PC-3 (cell line): ENCODE data around the gene SERPINA4. TPM values are rescaled to one million over a fixed set of nuclear protein-coding genes. Genes with fewer than 3 reads are reported as not detected.

Experiments used
- ATAC-seq: fragments of 200-7000 bp; cut with Tn5 transposase; 2 replicates; pipeline ENCODE4 v1.9.1; 2020; ENCODE audit warnings: mild to moderate bottlenecking, moderate library complexity
- BruUV-seq: library from RNA; stranded (reverse); fragments of 400-500 nt; replicated peaks from 2 replicates; lab custom pipeline; 2021; lab: Mats Ljungman, UMichigan
- CTCF ChIA-PET: fragments of 300-600 bp; sonication (Branson Sonifier 250); formaldehyde crosslinking; loops from one replicate; lab custom pipeline; 2022; ENCODE audit warnings: antibody characterized with exemption; lab: Charles Lee
- POLR2A ChIA-PET: fragments of 300-600 bp; sonication (Branson Sonifier 250); formaldehyde crosslinking; loops from one replicate; lab custom pipeline; 2022; ENCODE audit warnings: antibody characterized with exemption; ENCODE audit not compliant: unreplicated experiment; lab: Charles Lee
- DNase-seq: peaks from one replicate; pipeline ENCODE4 v3.0.0-alpha.2; 2015
- H2AFZ ChIP-seq: fragments of 300-600 bp; sonication (generic); 2 replicates; pipeline ENCODE4 v1.6.0; 2016; ENCODE audit warnings: antibody characterized with exemption, low read length
- H3F3A ChIP-seq: fragments of 300-600 bp; sonication (generic); one replicate; pipeline ENCODE4 v1.6.0; 2017; ENCODE audit warnings: antibody characterized with exemption, low read length, control low read depth, mild to moderate bottlenecking; ENCODE audit not compliant: unreplicated experiment
- H3K27ac ChIP-seq: fragments of 300-600 bp; sonication (generic); 2 replicates; pipeline ENCODE4 v1.5.1; 2016; ENCODE audit warnings: mild to moderate bottlenecking, low read length
- H3K27me3 ChIP-seq: fragments of 300-600 bp; sonication (generic); 2 replicates; pipeline ENCODE4 v1.6.1; 2016; ENCODE audit warnings: low read length, mixed read lengths
- H3K36me3 ChIP-seq: fragments of 300-600 bp; sonication (generic); 2 replicates; pipeline ENCODE4 v1.6.1; 2016; ENCODE audit warnings: low read depth, mixed run types, low read length, mixed read lengths
- H3K4me1 ChIP-seq: fragments of 300-600 bp; sonication (generic); 2 replicates; pipeline ENCODE4 v1.5.1; 2016; ENCODE audit warnings: low read length; ENCODE audit not compliant: insufficient read depth
- H3K4me2 ChIP-seq: fragments of 300-600 bp; sonication (generic); 2 replicates; pipeline ENCODE4 v1.6.0; 2016; ENCODE audit warnings: low read length
- H3K4me3 ChIP-seq: fragments of 300-600 bp; sonication (generic); 2 replicates; pipeline ENCODE4 v1.5.1; 2016; ENCODE audit warnings: mild to moderate bottlenecking, low read length, mixed read lengths
- H3K79me2 ChIP-seq: fragments of 300-600 bp; sonication (generic); 2 replicates; pipeline ENCODE4 v1.6.1; 2017; ENCODE audit warnings: low read length, mixed read lengths
- H3K9ac ChIP-seq: fragments of 300-600 bp; sonication (generic); 2 replicates; pipeline ENCODE4 v1.6.0; 2016; ENCODE audit warnings: mild to moderate bottlenecking, low read length
- H3K9me2 ChIP-seq: fragments of 300-600 bp; sonication (generic); replicated peaks from 2 replicates; pipeline ENCODE4 v1.6.1; 2016; ENCODE audit warnings: mixed run types, low read length, mixed read lengths
- H3K9me3 ChIP-seq: fragments of 300-600 bp; sonication (generic); 2 replicates; pipeline ENCODE4 v1.6.1; 2016; ENCODE audit warnings: low read length, mixed read lengths
- H4K20me1 ChIP-seq: fragments of 300-600 bp; sonication (generic); 2 replicates; pipeline ENCODE4 v1.6.1; 2016; ENCODE audit warnings: low read length, mixed read lengths
- EZH2 ChIP-seq: fragments of 300-600 bp; sonication (generic); IDR thresholded peaks from one replicate; pipeline ENCODE4 v1.6.1; 2017; ENCODE audit warnings: antibody characterized with exemption, mild to moderate bottlenecking, low read length; ENCODE audit not compliant: unreplicated experiment
- EZH2phosphoT487 ChIP-seq: fragments of 300-600 bp; sonication (generic); IDR thresholded peaks from 2 replicates; pipeline ENCODE4 v1.6.1; 2018; ENCODE audit warnings: mild to moderate bottlenecking, antibody characterized with exemption, low read length, borderline replicate concordance
- intact Hi-C: fragments of 100-400 bp; cut with micrococcal nuclease; formaldehyde crosslinking; loops from 2 replicates; pipeline ENCODE4 v1.9.0; 2023
- total RNA-seq: library from RNA; depleted of rRNA; stranded (reverse); fragments of >200 nt; gene quantifications from 2 replicates; pipeline ENCODE4 v1.2.3, GENCODE V29; 2014; rRNA removed
- TF ChIP-seq, protein P1 (sequence below): fragments of 300-600 bp; sonication (generic); conservative IDR thresholded peaks from 2 replicates; pipeline ENCODE4 v1.5.1; 2017; ENCODE audit warnings: antibody characterized with exemption, low read depth, mild to moderate bottlenecking, low read length

SERPINA4 gene
- total RNA-seq, 1 experiment from 2014 or later, result not detected

- DNase-seq (no peak), ATAC-seq (no peak)
- H3K4me3 ChIP-seq, result no peak overlapping the region
- H4K20me1 ChIP-seq, result no peaks in the 10 kb centered on the region
- H3K9me2 ChIP-seq, result no peaks in the 10 kb centered on the region
- ChIA-PET CTCF (no interaction called here), POLR2A (no interaction called here)
- H3K4me1 ChIP-seq, result no peaks in the 10 kb centered on the region
- no peaks in the 10 kb centered on the region for H3F3A ChIP-seq
- no peak overlapping the region for H2AFZ ChIP-seq
- TF ChIP-seq EZH2 (no peak), EZH2phosphoT487 (no peak)
- TF ChIP-seq, protein P1, sequence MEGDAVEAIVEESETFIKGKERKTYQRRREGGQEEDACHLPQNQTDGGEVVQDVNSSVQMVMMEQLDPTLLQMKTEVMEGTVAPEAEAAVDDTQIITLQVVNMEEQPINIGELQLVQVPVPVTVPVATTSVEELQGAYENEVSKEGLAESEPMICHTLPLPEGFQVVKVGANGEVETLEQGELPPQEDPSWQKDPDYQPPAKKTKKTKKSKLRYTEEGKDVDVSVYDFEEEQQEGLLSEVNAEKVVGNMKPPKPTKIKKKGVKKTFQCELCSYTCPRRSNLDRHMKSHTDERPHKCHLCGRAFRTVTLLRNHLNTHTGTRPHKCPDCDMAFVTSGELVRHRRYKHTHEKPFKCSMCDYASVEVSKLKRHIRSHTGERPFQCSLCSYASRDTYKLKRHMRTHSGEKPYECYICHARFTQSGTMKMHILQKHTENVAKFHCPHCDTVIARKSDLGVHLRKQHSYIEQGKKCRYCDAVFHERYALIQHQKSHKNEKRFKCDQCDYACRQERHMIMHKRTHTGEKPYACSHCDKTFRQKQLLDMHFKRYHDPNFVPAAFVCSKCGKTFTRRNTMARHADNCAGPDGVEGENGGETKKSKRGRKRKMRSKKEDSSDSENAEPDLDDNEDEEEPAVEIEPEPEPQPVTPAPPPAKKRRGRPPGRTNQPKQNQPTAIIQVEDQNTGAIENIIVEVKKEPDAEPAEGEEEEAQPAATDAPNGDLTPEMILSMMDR, result no peak
- peaks cover 11% of the 10 kb centered on the region; the same call in 1 of the 2 replicates for H3K9me3 ChIP-seq
- no peaks in the 10 kb centered on the region for H3K36me3 ChIP-seq
- no peaks in the 10 kb centered on the region for H3K79me2 ChIP-seq
- intact Hi-C loops, result no loop called here
- no peak overlapping the region for H3K27ac ChIP-seq
- 0 out of 2 replicates have a peak, but pooled peaks cover 4% of the 10 kb centered on the region for H3K27me3 ChIP-seq
- no TSS peak for BruUV-seq
- no peak overlapping the region for H3K9ac ChIP-seq
- H3K4me2 ChIP-seq, result no peak overlapping the region
Measured at GRCh38 chr14:94617988-94618822, 57.0 kb downstream of the SERPINA4 start.

- BruUV-seq, result no TSS peak
- H3K4me2 ChIP-seq, result no peak overlapping the region
- ATAC-seq, result no peak
- ChIA-PET CTCF (no interaction called here), POLR2A (no interaction called here)
- H3K4me3 ChIP-seq, result no peak overlapping the region
- H3K36me3 ChIP-seq, result no peaks in the 10 kb centered on the region
- TF ChIP-seq, protein P1, result no peak
- no peak for TF ChIP-seq EZH2
- TF ChIP-seq EZH2phosphoT487, result no peak
- H3K9me2 ChIP-seq, result no peaks in the 10 kb centered on the region
- intact Hi-C loops, result no loop called here
- no peaks in the 10 kb centered on the region for H3K4me1 ChIP-seq
- no peak overlapping the region for H3K9ac ChIP-seq
- no peaks in the 10 kb centered on the region for H3K79me2 ChIP-seq
- H3K27me3 ChIP-seq, result peaks cover 15% of the 10 kb centered on the region; the same call in 1 of the 2 replicates
- DNase-seq, result no peak
- H3K9me3 ChIP-seq, result peaks cover 11% of the 10 kb centered on the region; the same call in 1 of the 2 replicates
- no peak overlapping the region for H2AFZ ChIP-seq
- H4K20me1 ChIP-seq, result no peaks in the 10 kb centered on the region
- no peak overlapping the region for H3K27ac ChIP-seq
- H3F3A ChIP-seq, result no peaks in the 10 kb centered on the region
Measured at GRCh38 chr14:94619297-94619696, 58.1 kb downstream of the SERPINA4 start.

Other genes starting within 250 kb of the SERPINA4 start
- not detected in 2 replicates for gene SERPINA6, start 238.1 kb upstream of the SERPINA4 start, total RNA-seq
- gene SERPINA2, start 194.7 kb upstream of the SERPINA4 start, total RNA-seq, result not detected in 2 replicates
- gene SERPINA1, start 172.8 kb upstream of the SERPINA4 start, total RNA-seq, result 5.4 and 10.5 TPM in 2 replicates
- gene SERPINA11, start 108.6 kb upstream of the SERPINA4 start, total RNA-seq, result not detected in 2 replicates
- not detected in 2 replicates for gene SERPINA9, start 85.2 kb upstream of the SERPINA4 start, total RNA-seq
- gene SERPINA12, start 52.0 kb upstream of the SERPINA4 start, total RNA-seq, result not detected in 2 replicates
- not detected in 2 replicates for gene SERPINA5, start 20.0 kb downstream of the SERPINA4 start, total RNA-seq
- not detected in 2 replicates for gene SERPINA3, start 50.9 kb downstream of the SERPINA4 start, total RNA-seq
- not detected in 2 replicates for gene GSC, start 208.7 kb downstream of the SERPINA4 start, total RNA-seq